SH-SY5Y (cell line): Measurements from ENCODE around the gene CRACR2A.

ENCODE experiments used
- GATA2 ChIP-seq: IDR thresholded peaks from 2 replicates; pipeline ENCODE4 v1.6.1; 2011; ENCODE audit warnings: mild to moderate bottlenecking, low read depth, low read length
- GATA3 ChIP-seq: IDR thresholded peaks from 2 replicates; pipeline ENCODE4 v1.6.1; 2011; ENCODE audit warnings: low read depth, mild to moderate bottlenecking, low read length, moderate library complexity

DNA sequence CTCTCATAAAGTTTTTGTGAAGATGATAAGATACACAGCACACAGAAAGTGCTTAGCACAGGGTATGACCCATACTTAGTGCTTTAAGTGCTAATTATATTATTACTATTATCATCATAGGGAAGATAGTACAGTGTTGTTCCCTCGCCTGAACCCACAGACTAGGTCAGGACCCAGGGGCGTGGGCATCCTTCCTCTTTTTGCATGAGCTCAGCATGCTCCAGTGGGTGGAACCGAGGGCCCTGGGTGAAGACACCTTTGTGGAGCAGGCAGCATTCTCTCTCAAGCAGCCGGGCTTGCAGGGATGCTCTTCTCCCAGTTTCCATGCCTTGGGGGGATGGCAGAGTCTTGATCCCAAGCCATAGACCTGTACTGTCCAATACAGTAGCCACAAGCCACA is 34.8 kb downstream of the CRACR2A start:
- TF ChIP-seq GATA3 = no peak
- TF ChIP-seq GATA2 = no peak
